NCI-H146 treated with DMSO at 0.1 percent for 48 hours (cell line): ENCODE measurements around the gene GRN.
"Not testable (repeated sequence)": the region's sequence is repeated elsewhere in the genome, so short reads cannot be mapped to it uniquely, and the experiment has no call there.

Source experiments
- DNase-seq: peaks from one replicate; lab custom pipeline; 2025; ENCODE audit not compliant: unreplicated experiment; lab: John Stamatoyannopoulos, UW

Gene GRN

DNA sequence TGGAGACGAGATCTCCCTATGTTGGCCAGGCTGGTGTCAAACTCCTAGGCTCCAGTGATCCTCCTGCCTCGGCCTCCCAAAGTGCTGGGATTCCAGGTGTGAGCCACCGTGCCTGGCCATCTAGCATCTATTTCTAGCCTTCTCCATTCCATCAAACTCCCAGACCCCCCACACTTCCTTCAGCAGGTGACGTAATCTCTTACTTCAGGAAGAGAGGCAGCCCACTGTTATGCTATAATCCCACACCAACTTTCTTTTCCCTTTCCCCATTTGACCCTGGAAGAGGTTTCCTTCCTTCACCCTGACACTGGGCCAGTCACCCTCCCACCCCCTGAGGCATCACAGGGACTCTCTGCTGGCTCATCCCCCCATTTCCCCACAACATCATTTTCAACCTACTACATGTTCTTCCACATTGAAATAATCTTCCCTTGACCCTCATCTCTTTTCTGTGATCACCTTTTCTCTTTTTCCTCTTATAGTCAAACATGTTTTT is 36.8 kb downstream of the GRN start:
- DNase-seq = no peak

DNA sequence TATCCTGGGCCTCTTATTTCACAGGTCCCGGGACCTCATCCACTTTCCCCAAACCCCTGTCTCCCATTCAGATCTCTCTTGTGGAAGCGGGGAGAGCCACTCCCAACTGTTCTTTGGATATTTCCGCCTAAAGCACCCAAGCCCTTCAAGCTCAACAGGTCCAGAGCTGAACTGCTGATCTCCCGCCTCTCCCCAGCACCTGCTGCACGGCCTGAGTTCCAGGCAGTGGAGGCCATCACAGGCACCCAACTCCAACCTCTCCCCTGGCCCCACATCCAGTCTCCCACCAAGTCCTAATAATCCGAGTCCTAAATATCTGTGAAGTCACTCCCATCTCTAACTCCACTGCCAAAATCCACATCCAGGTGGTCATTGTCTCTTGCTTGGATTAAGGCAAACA is 37.8 kb downstream of the GRN start:
- DNase-seq = no peak

DNA sequence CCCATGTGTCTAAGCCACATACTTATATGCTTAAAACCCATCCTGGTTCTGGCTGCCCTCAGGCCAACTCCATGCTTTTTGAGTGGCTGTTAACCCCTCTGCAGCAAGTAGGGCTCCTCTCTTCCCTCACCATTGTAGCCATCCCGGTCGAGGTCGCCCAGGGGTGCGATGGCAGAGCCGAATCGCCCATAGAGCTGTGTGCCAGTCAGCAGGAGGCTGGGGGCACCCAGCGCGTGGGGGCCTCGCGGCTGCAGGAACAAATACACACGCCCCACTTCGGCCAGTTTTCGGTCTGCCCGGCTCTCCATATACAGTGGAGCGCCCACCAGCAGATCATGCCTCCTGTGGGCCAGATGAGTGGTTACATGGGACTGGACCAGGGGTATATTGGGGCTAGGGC is 38.3 kb downstream of the GRN start:
- DNase-seq = no peak

DNA sequence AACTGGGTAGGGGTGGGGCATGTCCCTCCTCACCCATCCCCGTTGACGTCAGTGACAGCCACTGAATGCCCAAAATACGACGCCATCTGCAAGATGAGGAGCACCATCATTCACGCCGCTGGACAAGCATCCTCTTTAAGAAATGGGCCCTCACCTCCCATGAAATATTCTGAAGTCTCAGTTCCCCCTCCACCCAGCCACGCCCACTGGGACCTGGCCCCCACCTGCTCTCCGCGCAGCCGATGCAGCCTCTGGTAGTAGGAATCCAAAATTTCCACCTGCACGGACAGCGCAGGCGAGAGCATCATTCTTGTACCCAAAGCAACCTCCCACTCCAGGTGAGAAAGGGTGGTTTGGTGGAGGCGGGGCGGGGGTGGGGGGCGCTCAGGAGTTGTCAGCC is 38.8 kb downstream of the GRN start:
- no peak for DNase-seq

DNA sequence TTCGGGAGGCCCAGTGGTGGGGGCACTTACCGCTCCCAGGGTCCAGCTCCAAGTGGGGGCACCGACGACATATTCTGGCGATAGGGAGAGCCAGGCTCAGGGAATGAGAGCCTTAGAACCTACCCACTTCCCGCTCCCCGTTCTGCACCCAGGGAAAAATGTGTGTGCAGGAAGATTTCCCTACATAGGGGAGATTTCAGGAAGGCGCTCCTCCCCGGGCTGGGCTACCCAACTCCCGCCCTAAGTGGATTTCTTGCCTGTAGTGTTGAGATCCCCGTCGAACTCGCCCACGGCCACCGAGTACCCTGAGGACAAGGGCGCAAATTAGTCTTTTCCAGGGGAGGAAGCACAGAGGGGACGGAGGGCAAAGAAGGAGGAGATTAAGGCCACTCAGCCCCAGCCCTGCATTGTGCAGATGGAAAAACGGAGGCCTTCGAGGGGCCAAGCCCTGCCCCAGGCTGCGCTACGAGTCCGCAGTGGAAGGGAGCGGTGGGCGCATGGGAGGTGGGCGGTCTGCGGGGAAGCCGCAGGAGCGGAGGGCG is 39.2 kb downstream of the GRN start:
- no peak for DNase-seq

DNA sequence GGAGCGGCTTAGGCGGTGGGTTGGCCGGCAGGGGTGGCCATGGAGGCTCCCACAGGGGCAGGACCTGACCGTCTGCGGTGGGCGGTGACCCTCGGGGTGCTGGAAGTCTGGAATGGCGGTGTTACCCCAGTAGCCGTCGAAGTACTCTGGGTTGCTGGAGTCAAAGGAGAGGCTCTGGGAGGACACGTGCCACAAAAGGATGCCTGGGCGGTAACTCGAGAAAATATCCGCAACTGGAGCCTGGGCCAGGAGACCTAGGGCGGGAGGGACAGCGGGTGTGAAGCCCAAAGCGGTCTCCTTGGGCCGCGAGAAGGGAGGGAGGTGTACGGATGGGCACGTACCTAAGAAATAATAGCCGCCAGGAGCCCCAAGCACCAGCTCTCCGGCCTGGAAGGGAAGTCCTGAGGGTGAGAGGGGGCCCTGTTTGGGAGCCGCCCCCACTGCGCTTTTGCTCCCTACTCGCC is 39.8 kb downstream of the GRN start:
- DNase-seq = no peak

DNA sequence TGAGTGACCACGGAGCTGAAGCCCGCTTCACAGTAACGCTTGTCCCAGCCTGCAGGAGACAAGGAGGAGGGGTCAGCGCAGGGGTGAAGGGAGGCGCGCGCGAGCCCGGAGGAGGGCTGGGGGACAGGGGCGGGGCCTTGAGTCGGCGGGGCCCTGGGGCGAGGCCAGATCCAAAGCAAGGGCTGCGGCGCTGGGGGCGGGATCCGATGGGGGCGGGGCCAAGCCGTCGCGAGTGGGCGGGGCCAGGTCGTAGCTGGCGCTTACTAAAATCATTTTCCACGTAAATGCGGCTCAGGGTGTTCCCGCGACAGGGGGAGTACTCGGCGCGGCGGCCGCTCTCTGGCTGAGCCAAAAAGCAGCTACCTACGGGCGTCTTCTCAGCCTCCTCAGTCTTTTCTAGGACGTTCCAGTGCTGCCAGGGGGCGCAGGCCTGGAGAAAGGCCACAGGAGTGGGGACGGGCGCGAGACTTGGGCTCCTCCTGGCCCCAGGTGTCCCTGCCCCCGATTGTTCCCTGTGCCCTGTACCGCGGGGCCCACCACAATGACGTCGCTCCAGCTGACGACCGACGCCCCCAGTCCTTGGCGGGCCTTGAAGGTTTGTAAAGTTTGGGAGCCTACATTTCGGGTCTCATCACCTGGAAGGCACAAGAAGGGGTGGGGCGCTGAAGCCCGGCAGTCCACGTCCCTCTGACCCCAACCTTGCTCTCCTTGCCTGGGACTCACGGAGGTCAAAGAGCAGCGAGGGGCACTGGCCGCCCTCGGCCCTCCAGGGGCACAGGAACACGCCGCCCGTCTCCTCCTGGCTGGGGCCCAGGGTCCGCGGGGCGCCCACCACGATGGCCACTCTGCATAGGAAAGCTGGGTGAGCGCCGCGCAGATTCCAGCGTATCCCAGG is 40.4 kb downstream of the GRN start:
- peak; percentile 72 for DNase-seq

DNA sequence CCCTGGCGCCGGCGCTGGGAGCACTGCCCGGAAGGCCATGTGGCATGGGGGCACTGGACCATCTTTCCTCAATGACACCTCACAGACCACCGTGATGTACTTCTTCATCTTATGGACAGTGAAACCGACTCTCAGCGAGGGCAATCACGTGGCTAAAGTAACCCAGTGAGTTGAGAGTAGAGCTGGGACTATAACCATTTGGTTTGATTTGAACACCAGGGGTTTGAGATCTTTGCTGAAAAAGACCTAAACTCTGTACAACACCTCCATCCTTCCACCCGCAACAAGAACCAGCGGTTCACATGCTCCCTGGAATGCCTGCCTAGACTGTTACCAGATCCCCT is 41.1 kb downstream of the GRN start:
- no peak for DNase-seq

DNA sequence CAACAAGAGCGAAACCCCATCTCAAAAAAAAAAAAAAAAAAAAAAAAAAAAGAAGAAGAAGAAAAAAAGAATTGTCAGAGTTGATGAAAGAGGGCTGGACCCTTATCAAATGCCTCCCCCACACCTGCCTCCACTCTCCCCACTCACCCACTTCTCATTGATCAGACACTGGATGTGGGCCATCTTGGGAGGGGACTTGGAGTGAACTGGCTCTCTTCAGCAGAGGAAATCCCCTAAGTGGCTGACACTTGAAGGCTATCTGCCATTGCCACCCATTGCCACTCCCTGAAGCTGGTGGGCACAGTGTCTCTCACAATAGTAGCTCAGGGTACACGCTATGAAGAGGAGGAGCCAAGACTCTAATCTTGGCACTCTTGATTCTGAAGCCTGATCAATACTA is 42.7 kb downstream of the GRN start:
- no peak for DNase-seq

DNA sequence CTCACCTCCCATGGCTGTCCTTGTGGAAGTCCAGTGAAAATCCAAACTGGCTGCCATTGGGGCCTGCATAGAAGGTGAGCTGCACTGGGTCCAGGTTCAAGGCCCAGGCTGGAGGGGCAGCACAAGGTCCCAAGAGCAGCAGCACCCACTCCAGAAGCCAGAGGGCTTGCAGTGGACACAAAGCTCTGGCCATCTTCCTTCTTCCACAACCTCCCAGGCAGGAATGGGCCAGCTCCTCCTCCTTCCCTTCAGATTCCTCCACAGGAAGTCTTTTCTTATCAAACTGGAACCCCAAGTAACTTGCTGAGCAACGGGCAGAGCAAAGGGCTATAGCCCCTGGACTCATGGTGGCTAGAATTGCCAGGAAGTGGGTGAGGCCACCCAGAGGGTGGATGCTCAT is 44.2 kb downstream of the GRN start, which contains the start of gene ITGA2B:
ITGA2B (minus strand) TSS at position 369 of the 400 bp plus-strand sequence; CDS start at position 193, 176 bp downstream.
- DNase-seq = no peak

DNA sequence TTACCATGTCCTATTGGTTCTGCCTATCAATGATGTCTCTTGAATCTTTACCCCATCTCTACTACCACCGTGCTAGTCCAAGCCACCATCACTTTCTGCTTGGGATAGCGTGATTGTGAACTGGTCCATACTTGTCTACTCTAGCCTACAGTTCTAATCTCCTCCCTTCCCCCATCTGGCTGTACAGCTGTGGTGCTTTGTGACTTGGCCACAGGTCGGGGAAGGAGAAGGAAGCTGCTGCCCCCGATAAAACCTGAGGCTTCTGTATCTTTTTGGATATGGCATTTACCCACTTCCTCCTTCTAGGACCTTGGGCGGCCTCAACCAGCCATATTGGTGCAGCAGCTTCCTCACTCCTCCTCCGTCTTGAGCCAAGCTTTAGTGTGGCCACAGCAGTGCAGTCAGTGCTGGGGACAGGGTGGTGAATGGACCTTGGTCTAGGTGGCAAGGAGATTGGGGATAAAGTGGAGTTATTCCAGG is 44.7 kb downstream of the GRN start:
- DNase-seq = no peak

DNA sequence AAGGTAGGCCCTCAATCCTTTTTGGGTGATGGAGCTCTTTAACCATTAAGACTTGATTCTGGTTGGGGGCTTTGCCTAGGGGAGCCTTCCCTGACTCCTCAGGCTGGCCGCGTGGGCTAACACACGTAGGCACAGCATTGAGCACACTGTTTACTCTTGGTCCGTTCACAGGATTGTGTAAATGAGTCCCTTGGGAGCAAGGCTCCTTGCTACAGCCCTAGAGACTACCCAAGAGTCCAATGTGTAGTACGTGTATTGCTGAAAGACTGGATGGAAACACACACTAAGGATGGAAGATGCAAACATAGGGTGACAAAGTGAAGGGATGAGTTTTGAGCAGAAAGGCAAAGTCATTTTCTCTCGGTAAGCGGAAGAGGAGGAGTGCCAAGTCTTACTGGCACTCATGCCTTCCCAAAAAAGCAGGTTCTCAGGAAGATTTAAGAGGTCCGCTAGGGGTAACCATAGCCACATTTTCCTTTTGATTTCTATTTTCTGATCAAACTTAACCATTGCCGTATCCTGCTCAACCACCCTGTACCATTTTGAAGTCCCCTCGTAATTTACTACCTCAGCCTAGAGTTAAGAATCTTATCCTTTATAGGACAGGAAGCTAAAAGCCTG is 45.3 kb downstream of the GRN start:
- DNase-seq = no peak

DNA sequence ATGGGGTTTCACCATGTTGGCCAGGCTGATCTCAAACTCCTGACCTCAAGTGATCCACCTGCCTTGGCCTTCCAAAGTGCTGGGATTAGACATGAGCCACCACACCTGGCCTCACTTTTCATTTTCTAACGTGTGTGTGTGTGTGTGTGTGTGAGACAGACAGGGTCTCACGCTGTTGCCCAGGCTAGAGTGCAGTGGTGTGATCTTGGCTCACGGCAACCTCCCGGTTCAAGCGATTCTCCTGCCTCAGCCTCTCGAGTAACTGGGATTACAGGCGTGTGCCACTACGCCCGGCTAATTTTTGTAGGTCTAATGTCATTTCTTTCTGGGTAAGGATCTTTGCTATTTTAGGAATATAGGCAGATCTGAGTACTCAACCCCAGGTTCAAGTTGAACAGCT is 49.0 kb downstream of the GRN start:
- not testable (repeated sequence) for DNase-seq

DNA sequence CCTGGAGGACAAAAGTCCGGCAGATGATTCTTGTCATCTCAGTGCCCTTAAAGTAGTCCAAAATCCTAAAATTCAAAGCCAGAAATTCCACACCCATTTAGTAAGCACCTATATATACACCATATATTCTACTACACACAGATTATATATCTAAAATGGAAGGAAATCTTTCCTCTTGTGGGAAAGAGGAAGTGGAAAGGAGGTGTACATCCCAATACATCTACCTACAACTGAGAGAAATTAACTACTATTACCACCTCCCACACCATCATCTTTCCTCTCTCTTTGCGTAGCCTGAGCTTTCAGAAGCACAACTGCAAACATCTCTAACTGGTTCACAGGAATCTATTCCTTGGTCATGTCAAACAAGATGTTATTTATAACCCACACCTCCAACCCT is 49.7 kb downstream of the GRN start:
- DNase-seq = no peak

DNA sequence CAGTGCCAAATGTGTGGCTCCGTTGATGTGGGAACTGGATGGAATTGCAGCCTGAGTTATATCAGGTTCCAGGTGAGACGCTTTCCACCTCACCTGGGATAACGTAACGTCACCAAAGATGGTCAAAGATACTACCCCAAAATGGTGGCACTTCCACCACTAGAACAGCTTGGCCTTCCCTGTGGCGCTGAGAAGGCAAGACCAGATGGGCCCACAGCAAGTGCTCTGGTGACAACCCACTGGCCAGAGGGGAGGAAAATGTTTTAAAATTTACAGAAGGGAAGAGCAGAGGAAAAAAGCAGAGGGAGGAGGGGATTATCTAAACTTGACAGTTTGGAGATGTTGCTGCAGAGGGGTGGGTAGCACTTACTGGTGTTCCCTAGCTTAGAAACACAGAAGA is 51.8 kb downstream of the GRN start:
- no peak for DNase-seq

DNA sequence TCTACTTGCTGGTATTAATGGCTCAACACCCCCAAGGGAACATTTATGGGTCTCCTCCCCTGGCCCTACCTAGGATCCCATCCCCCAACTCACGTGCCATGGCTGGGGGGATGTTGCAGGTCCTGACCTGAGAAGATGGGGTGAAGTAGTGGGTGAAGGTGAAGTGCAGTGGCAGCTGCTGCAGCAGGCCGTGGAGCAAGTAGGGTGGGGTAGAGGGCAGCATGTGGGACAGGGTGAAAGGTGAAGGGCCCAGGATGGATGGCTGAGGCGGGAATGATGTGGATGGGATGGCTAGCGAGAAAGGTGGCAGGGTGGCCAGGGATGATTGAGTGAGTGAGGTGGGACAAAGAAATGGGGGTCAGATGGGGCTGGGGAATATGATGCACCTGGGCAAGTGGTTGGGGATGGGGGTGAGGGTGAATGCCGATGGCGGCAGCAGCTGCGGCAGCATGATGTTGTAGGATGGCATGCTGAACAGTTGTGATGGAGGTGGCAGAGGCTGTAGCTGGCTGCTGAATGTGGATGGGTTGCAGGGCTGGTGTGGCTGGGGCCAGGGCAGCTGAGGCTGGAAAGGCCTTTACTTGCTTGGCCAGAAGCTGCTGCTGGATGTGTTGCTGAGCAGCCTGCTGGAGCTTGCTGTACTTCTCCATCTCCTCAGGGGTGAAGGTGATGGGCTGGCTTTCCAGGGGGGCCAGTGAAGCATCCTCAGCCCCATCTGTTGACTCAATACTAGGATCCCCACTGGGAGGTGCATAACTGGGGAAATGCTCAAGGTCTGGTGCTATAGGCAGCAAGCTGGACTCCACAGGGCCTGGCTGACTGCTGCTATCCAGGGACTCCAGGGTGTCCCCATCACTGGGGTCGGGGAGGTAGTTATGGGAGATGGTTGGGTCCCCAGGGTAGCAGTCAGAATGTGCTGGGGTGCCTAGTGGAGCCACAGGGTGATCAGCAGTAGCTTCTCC is 52.7 kb downstream of the GRN start:
- DNase-seq = no peak

DNA sequence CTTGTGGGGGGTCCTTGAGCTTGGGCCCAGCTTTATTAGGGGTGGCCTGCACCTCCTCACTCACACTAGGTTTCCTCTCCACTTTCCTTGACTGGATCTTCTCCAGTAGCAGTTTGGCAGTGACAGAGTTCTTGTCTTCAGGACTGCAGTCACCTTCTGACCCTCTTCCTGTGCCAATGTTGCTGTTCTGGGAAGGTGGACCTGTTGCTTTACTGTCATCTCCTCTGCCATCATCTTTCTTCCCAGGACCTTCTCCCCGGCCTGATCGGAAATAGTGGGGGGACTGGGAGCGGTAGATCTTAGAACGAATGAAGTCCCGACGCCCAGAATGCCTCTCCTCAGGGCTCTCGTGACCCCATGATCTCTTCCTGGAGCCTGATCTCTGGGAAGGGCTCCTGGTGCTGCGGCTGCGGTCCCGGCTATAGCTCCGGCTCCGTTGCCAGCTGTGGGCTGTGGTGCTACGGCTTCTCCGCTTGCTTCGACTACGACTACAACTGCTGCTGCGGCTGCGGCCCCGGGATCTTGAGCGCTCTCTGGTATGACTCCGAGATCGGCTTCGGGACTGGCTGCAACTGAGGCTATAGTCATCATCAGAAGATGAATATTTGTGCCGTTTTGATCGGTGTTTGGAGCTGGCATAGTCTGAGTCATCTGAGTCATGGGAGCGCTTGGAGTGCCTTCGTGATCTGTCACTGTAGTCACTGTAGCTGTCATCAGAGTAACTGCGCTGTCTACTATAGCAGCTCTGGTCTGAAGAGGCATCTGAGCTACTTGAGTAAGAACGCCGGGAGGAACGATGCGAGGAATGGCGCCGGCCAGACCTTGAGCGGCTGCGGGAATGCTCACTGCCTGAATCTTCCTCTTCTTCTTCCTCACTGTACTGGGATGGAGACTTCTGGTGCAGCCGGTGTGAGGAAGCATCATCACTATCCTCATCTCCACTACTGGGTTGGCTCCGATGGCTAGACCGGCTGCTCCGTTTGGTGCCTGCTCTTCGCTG is 53.9 kb downstream of the GRN start:
- DNase-seq = no peak

DNA sequence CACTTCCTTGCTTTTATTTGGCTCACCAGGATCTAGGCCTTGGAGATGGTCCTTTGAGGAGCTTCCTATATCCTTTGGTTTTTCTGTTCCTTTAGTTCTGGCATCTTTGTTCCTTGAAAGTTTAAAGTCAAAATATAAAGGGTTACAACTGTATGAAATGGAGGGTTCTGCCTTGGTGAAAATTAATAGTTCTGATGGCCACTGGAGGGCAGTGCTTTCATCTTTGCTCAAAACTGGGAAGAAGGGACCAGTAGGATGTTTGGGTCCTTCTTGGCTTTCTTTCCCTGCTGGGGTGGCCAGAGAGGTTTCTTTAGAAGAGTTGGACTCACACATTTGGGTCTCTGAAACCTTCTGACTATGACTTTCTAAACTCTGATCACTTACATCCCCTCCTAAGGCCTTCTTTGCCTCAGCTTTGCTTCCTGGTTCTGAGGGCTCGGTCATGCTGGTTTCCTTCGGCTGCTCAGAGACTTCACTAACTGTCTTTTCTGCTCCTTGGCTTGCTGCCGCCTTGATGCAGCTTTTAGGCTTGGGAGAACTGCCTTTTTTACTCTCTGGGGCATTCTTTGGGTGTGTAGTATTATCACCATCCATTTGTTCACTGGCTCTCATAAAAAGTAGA is 55.2 kb downstream of the GRN start:
- no peak for DNase-seq
